Caco-2 (cell line): Measurements from ENCODE around the gene MARCHF9. TPM values are rescaled to one million over a fixed set of nuclear protein-coding genes. Genes with fewer than 3 reads are reported as not detected.

Source experiments
- BruUV-seq: library from RNA; stranded (reverse); fragments of 400-500 nt; replicated peaks from 2 replicates; lab custom pipeline; 2021; lab: Mats Ljungman, UMichigan
- CTCF ChIA-PET: fragments of 300-600 bp; sonication (Branson Sonifier 250); formaldehyde crosslinking; loops from one replicate; lab custom pipeline; 2022; ENCODE audit warnings: antibody characterized with exemption; lab: Charles Lee
- POLR2A ChIA-PET: fragments of 300-600 bp; sonication (Branson Sonifier 250); formaldehyde crosslinking; loops from one replicate; lab custom pipeline; 2022; ENCODE audit warnings: antibody characterized with exemption; lab: Charles Lee
- DNase-seq, 2 experiments: peaks; one replicate each; pipeline versions ENCODE4 v3.0.0 to v3.0.0-alpha.2; 2020 to 2022
- H3K27me3 ChIP-seq: replicated peaks from 2 replicates; pipeline ENCODE4 v1.6.0; 2011; ENCODE audit warnings: low read length; ENCODE audit not compliant: control insufficient read depth, insufficient read depth
- H3K36me3 ChIP-seq: 2 replicates; pipeline ENCODE4 v1.5.1; 2011; ENCODE audit warnings: low read length; ENCODE audit not compliant: control insufficient read depth, insufficient read depth
- H3K4me1 ChIP-seq: fragments of 250-450 bp; sonication (Bioruptor Pico); 2 replicates; pipeline ENCODE4 v1.5.1; 2020; ENCODE audit warnings: mild to moderate bottlenecking
- H3K4me3 ChIP-seq: 2 replicates; pipeline ENCODE4 v1.5.1; 2011; ENCODE audit warnings: low read depth, mild to moderate bottlenecking, control low read depth, low read length
- H3K9me3 ChIP-seq: fragments of 250-450 bp; sonication (Bioruptor Pico); 2 replicates; pipeline ENCODE4 v1.5.1; 2020; ENCODE audit warnings: mild to moderate bottlenecking, moderate library complexity
- H3K27ac Mint-ChIP-seq: one replicate; pipeline ENCODE4 v1.8.0; 2022; ENCODE audit warnings: mixed read lengths; ENCODE audit not compliant: unreplicated experiment
- H3K27me3 Mint-ChIP-seq: one replicate; pipeline ENCODE4 v1.8.0; 2022; ENCODE audit warnings: mixed read lengths; ENCODE audit not compliant: insufficient read depth, unreplicated experiment
- H3K36me3 Mint-ChIP-seq: one replicate; pipeline ENCODE4 v1.8.0; 2022; ENCODE audit warnings: mild to moderate bottlenecking, mixed read lengths; ENCODE audit not compliant: insufficient read depth, unreplicated experiment
- H3K4me1 Mint-ChIP-seq: one replicate; pipeline ENCODE4 v1.8.0; 2022; ENCODE audit warnings: low read depth, mixed read lengths; ENCODE audit not compliant: unreplicated experiment
- H3K4me3 Mint-ChIP-seq: one replicate; pipeline ENCODE4 v1.8.0; 2022; ENCODE audit warnings: mild to moderate bottlenecking, moderate library complexity, mixed read lengths; ENCODE audit not compliant: unreplicated experiment
- H3K9me3 Mint-ChIP-seq: one replicate; pipeline ENCODE4 v1.8.0; 2022; ENCODE audit warnings: mixed read lengths; ENCODE audit not compliant: unreplicated experiment
- intact Hi-C: fragments of 100-400 bp; cut with micrococcal nuclease; formaldehyde crosslinking; loops from one replicate; pipeline ENCODE4 v1.10.0; 2022; ENCODE audit not compliant: unreplicated experiment
- total RNA-seq: library from RNA; stranded (reverse); gene quantifications from 2 replicates; pipeline ENCODE4 v1.2.3, GENCODE V29; 2022
- TF ChIP-seq, protein P1 (sequence below), 2 experiments: fragments of 200-600 bp in 1 of 2; IDR thresholded peaks; 1 replicate in 1 of 2; 2 replicates in 1 of 2; pipeline versions ENCODE4 v1.5.1 to v1.8.0; 2011 to 2022; ENCODE audit warnings: antibody characterized with exemption in 1 of 2, control low read depth in 1 of 2, inconsistent platforms in 1 of 2, low read depth in 1 of 2, low read length in 1 of 2, mild to moderate bottlenecking in 1 of 2, moderate library complexity in 1 of 2; ENCODE audit not compliant: insufficient read depth in 1 of 2, severe bottlenecking in 1 of 2, unreplicated experiment in 1 of 2

The MARCHF9 gene
- total RNA-seq, 1 experiment from 2014 or later = 11.0 TPM

DNA sequence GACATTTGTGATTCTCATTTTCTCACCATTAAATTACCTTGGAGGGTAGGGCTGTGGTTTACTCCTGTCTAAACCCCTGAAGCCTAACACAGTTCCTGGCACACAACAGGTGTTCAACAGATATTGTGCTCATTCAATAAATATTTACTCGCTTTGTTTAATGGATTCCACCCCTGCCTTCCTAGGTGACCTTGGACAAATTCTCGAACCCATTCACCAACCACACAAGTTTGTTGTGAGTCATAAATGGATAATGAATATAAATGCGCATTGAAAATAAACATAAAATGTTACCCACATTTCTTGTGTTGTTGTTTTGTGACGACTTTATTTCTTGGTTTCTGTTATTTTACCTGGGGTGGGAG is 27.3 kb downstream of the MARCHF9 start:
- Mint-ChIP-seq H3K36me3 (peaks cover 15% of the 10 kb centered on the region), H3K27ac (no peak overlapping the region), H3K27me3 (no peaks in the 10 kb centered on the region), H3K4me1 (no peaks in the 10 kb centered on the region), H3K9me3 (no peaks in the 10 kb centered on the region), H3K4me3 (peak overlapping the region; percentile 92)
- H3K36me3 ChIP-seq = peaks cover 2% of the 10 kb centered on the region; the same call in 1 of the 2 replicates
- intact Hi-C loops = loop anchor here (1.0 kb wide), 1 partner anchor 10 kb away; the partner anchor contains the start of genes EEF1AKMT3 and METTL1
- POLR2A ChIA-PET = no interaction called here
- H3K9me3 ChIP-seq = no peaks in the 10 kb centered on the region
- BruUV-seq = no TSS peak
- no peaks in the 10 kb centered on the region for H3K27me3 ChIP-seq
- H3K4me3 ChIP-seq = peak overlapping the region; percentile 99
- no peak for DNase-seq
- CTCF ChIA-PET = no interaction called here
- no peaks in the 10 kb centered on the region for H3K4me1 ChIP-seq
- TF ChIP-seq, protein P1, sequence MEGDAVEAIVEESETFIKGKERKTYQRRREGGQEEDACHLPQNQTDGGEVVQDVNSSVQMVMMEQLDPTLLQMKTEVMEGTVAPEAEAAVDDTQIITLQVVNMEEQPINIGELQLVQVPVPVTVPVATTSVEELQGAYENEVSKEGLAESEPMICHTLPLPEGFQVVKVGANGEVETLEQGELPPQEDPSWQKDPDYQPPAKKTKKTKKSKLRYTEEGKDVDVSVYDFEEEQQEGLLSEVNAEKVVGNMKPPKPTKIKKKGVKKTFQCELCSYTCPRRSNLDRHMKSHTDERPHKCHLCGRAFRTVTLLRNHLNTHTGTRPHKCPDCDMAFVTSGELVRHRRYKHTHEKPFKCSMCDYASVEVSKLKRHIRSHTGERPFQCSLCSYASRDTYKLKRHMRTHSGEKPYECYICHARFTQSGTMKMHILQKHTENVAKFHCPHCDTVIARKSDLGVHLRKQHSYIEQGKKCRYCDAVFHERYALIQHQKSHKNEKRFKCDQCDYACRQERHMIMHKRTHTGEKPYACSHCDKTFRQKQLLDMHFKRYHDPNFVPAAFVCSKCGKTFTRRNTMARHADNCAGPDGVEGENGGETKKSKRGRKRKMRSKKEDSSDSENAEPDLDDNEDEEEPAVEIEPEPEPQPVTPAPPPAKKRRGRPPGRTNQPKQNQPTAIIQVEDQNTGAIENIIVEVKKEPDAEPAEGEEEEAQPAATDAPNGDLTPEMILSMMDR (IDR thresholded peaks at IDR 0.05; ENCODE audit: insufficient read depth in 1 of 2, low read depth in 1 of 2, low read length in 1 of 2, severe bottlenecking in 1 of 2, unreplicated experiment in 1 of 2) = no peak

DNA sequence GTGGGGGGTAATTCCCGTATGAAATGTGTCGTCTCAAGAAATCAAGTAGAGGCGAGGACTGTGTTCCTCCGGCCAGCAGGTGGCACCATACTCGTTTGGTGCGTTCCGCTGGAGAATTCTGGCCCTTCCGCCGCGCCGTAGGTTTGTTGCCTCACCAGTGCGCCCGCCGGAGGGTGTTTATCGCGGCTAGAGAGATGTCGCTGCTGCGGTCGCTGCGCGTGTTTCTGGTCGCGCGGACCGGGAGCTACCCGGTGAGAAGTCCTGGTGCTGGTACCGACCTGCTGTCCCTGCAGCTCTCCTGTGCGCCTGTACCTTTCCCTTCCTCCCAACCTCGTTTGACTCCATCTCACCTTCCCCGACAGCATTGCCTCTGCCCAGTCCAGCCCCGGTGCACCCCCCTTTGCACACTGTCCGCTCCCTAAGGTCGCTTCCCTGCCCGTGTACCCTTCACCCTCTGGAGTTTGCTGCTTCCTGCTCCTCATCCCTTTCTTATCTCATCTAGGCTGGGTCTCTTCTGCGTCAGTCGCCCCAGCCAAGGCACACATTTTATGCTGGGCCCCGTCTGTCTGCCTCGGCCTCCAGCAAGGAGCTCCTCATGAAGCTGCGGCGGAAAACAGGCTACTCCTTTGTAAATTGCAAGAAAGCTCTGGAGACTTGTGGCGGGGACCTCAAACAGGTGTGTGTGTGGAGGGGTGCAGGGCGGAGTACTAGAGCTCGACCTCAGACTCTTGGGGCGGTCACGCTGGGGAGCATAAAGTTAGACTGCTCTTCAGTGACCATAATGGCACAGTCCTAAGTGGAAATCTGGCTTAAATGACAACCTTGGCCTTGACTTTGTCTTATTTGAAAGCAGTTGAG is 27.9 kb downstream of the MARCHF9 start, which contains the start of gene TSFM:
TSS of gene TSFM (plus strand) at position 180 of the 858 bp plus-strand sequence. CDS start at position 195, 15 bp downstream.
- Mint-ChIP-seq H3K27ac (peak within 1 kb of the TSS; percentile 91), H3K27me3 (no peaks in the 10 kb centered on the region), H3K4me1 (no peaks in the 10 kb centered on the region), H3K4me3 (peak within 1 kb of the TSS; percentile 92), H3K36me3 (peaks cover 21% of the 10 kb centered on the region), H3K9me3 (no peaks in the 10 kb centered on the region)
- BruUV-seq = no TSS peak
- H3K4me3 ChIP-seq = peak within 1 kb of the TSS; percentile 99
- ChIA-PET CTCF (interaction anchor here (0.6 to 1.0 kb wide), 7 partner anchors 8 to 82 kb away, joined by 3 to 4 read pairs (median 4); partner anchors contain the start of genes EEF1AKMT3 and METTL1), POLR2A (interaction anchor here (1.0 kb wide), 1 partner anchor 11 kb away, joined by 7 read pairs; the partner anchor contains the start of genes EEF1AKMT3 and METTL1)
- peaks cover 2% of the 10 kb centered on the region; the same call in 1 of the 2 replicates for H3K36me3 ChIP-seq
- DNase-seq = peak; percentile 93 to 94
- TF ChIP-seq, protein P1 (IDR thresholded peaks at IDR 0.05; ENCODE audit: insufficient read depth in 1 of 2, low read depth in 1 of 2, low read length in 1 of 2, severe bottlenecking in 1 of 2, unreplicated experiment in 1 of 2) = peak; percentile 74 to 81
- intact Hi-C loops = loop anchor here (1.0 kb wide), 1 partner anchor 11 kb away; the partner anchor contains the start of genes EEF1AKMT3 and METTL1
- no peaks in the 10 kb centered on the region for H3K27me3 ChIP-seq
- no peaks in the 10 kb centered on the region for H3K9me3 ChIP-seq
- no peaks in the 10 kb centered on the region for H3K4me1 ChIP-seq

DNA sequence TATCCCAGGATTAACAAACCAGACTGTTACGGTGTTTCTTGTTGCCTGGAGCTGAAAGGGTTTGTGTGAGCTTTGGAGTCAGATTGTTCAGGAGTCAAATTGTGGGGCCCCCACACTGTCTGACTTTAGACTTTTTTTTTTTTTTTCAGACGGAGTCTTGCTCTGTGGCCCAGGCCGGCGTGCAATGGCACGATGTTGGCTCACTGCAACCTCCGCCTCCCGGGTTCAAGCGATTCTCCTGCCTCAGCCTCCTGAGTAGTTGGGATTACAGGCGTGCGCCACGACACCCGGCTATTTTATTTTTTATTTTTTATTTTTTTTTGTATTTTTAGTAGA is 28.5 kb downstream of the MARCHF9 start:
- TF ChIP-seq, protein P1 (IDR thresholded peaks at IDR 0.05; ENCODE audit: insufficient read depth in 1 of 2, low read depth in 1 of 2, low read length in 1 of 2, severe bottlenecking in 1 of 2, unreplicated experiment in 1 of 2) = no peak
- Mint-ChIP-seq H3K9me3 (no peaks in the 10 kb centered on the region), H3K27me3 (no peaks in the 10 kb centered on the region), H3K4me3 (peak overlapping the region; percentile 92), H3K4me1 (no peaks in the 10 kb centered on the region), H3K27ac (no peak overlapping the region), H3K36me3 (peaks cover 27% of the 10 kb centered on the region)
- peaks cover 2% of the 10 kb centered on the region; the same call in 1 of the 2 replicates for H3K36me3 ChIP-seq
- intact Hi-C loops = no loop called here
- H3K4me3 ChIP-seq = peak overlapping the region; percentile 99
- no peaks in the 10 kb centered on the region for H3K4me1 ChIP-seq
- CTCF ChIA-PET = interaction anchor here (0.6 to 1.0 kb wide), 6 partner anchors 9 to 81 kb away, joined by 3 to 4 read pairs (median 4); partner anchors contain the start of genes EEF1AKMT3 and METTL1
- no peak for DNase-seq
- no TSS peak for BruUV-seq
- no peaks in the 10 kb centered on the region for H3K27me3 ChIP-seq
- POLR2A ChIA-PET = interaction anchor here (1.0 kb wide), 1 partner anchor 11 kb away, joined by 7 read pairs; the partner anchor contains the start of genes EEF1AKMT3 and METTL1
- no peaks in the 10 kb centered on the region for H3K9me3 ChIP-seq
